Measurements from ENCODE around the gene LPA.

Gene LPA

GRCh38 chr6:160510976-160511617 is 153.0 kb downstream of the LPA start:
- no peak for DNase-seq (ENCODE audit: low read depth)

GRCh38 chr6:160510199-160510598 is 153.9 kb downstream of the LPA start:
- DNase-seq (ENCODE audit: low read depth), result no peak

- DNase-seq (ENCODE audit: low read depth), result no peak
Observed at GRCh38 chr6:160509610-160510009, 154.5 kb downstream of the LPA start.

- DNase-seq (ENCODE audit: low read depth), result no peak
Observed at GRCh38 chr6:160508599-160508998, 155.5 kb downstream of the LPA start.

- no peak for DNase-seq (ENCODE audit: low read depth)
Observed at GRCh38 chr6:160507420-160507819, 156.7 kb downstream of the LPA start.

- DNase-seq (ENCODE audit: low read depth), result no peak
Observed at GRCh38 chr6:160505970-160506369, 158.1 kb downstream of the LPA start.

- no peak for DNase-seq (ENCODE audit: low read depth)
Observed at GRCh38 chr6:160500639-160501038, 163.4 kb downstream of the LPA start.

- no peak for DNase-seq (ENCODE audit: low read depth)
Observed at GRCh38 chr6:160494576-160494975, 169.5 kb downstream of the LPA start.

- no peak for DNase-seq (ENCODE audit: low read depth)
Observed at GRCh38 chr6:160489091-160489490, 175.0 kb downstream of the LPA start.

- DNase-seq (ENCODE audit: low read depth), result no peak
Observed at GRCh38 chr6:160487116-160487515, 177.0 kb downstream of the LPA start.

Measured in activated gamma-delta T cell treated with anti-CD3 and anti-CD28 coated beads, Interleukin-2, amount 50 U/mL, for 16 hours (primary cell).